ENCODE data around the gene TNFAIP3.

The TNFAIP3 gene

GRCh38 chr6:137845460-137845859 lies 21.6 kb upstream of the TNFAIP3 start:
- DNase-seq = no peak

GRCh38 chr6:137846274-137846673 lies 20.8 kb upstream of the TNFAIP3 start:
- no peak for DNase-seq

- DNase-seq = no peak
Observed at GRCh38 chr6:137846772-137847313, 20.2 kb upstream of the TNFAIP3 start.

GRCh38 chr6:137847748-137848147 lies 19.3 kb upstream of the TNFAIP3 start:
- DNase-seq = no peak

GRCh38 chr6:137848672-137849071 lies 18.4 kb upstream of the TNFAIP3 start:
- no peak for DNase-seq

GRCh38 chr6:137849181-137849980 lies 17.7 kb upstream of the TNFAIP3 start:
- peak; percentile 49 for DNase-seq

GRCh38 chr6:137849981-137850714 lies 16.9 kb upstream of the TNFAIP3 start:
- DNase-seq = no peak

GRCh38 chr6:137850816-137851602 lies 16.1 kb upstream of the TNFAIP3 start:
- DNase-seq = no peak

- peak; percentile 52 for DNase-seq
Observed at GRCh38 chr6:137851669-137852068, 15.4 kb upstream of the TNFAIP3 start.

GRCh38 chr6:137852346-137852745 lies 14.7 kb upstream of the TNFAIP3 start:
- no peak for DNase-seq

GRCh38 chr6:137852811-137853210 lies 14.2 kb upstream of the TNFAIP3 start:
- DNase-seq = no peak

GRCh38 chr6:137853569-137854213 lies 13.4 kb upstream of the TNFAIP3 start:
- DNase-seq = no peak

- no peak for DNase-seq
Observed at GRCh38 chr6:137856138-137856898, 10.7 kb upstream of the TNFAIP3 start.

- DNase-seq = no peak
Observed at GRCh38 chr6:137859025-137859424, 8.0 kb upstream of the TNFAIP3 start.

GRCh38 chr6:137860394-137861005 lies 6.6 kb upstream of the TNFAIP3 start:
- DNase-seq = no peak

- DNase-seq = no peak
Observed at GRCh38 chr6:137861550-137862337, 5.3 kb upstream of the TNFAIP3 start.

- no peak for DNase-seq
Observed at GRCh38 chr6:137862419-137863090, 4.5 kb upstream of the TNFAIP3 start.

- no peak for DNase-seq
Observed at GRCh38 chr6:137863091-137863797, 3.8 kb upstream of the TNFAIP3 start.

- DNase-seq = no peak
Observed at GRCh38 chr6:137864812-137865508, 2.1 kb upstream of the TNFAIP3 start.

Data from stimulated activated CD4-positive, alpha-beta T cell treated with anti-CD3 and anti-CD28 coated beads, Interleukin-15, amount 100 ng/mL, for 24 hours (primary cell).